Activated T-helper 17 cell treated with anti-CD3 and anti-CD28 coated beads, Interleukin-2, amount 50 U/mL, for 72 hours (primary cell): Measurements from ENCODE around the gene DAD1. TPM values are rescaled to one million over a fixed set of nuclear protein-coding genes. Genes with fewer than 3 reads are reported as not detected.
A peak's percentile ranks its signal among the peaks of the same experiment; 100 is the strongest.
"Not testable (repeated sequence)": the region's sequence is repeated elsewhere in the genome, so short reads cannot be mapped to it uniquely, and the experiment has no call there.

ENCODE experiments used
- ATAC-seq: fragments of 150-1000 bp; cut with Tn5 transposase; replicated peaks from 2 replicates; pipeline ENCODE4 v1.10.0; 2021; ENCODE audit warnings: mild to moderate bottlenecking, moderate library complexity
- H3K27ac Mint-ChIP-seq: one replicate; pipeline ENCODE4 v1.8.0; 2022; ENCODE audit warnings: mixed read lengths
- H3K27me3 Mint-ChIP-seq: one replicate; pipeline ENCODE4 v1.8.0; 2022; ENCODE audit warnings: mixed read lengths
- H3K36me3 Mint-ChIP-seq: one replicate; pipeline ENCODE4 v1.8.0; 2022; ENCODE audit warnings: low read depth, mild to moderate bottlenecking, mixed read lengths
- H3K4me1 Mint-ChIP-seq: one replicate; pipeline ENCODE4 v1.8.0; 2022; ENCODE audit warnings: mixed read lengths
- H3K4me3 Mint-ChIP-seq: one replicate; pipeline ENCODE4 v1.8.0; 2022; ENCODE audit warnings: mild to moderate bottlenecking, mixed read lengths
- H3K9me3 Mint-ChIP-seq: one replicate; pipeline ENCODE4 v1.8.0; 2022; ENCODE audit warnings: mixed read lengths
- total RNA-seq, 2 donors: library from RNA; stranded (reverse); gene quantifications; one replicate each; pipeline ENCODE4 v1.2.3, GENCODE V29; 2022

Gene DAD1
- 100 to 1,000 TPM; 218 to 229 TPM for total RNA-seq

- peak; percentile 87 for ATAC-seq
Observed at GRCh38 chr14:22589096-22589839, at the start of gene DAD1. TSS of gene DAD1 (minus strand) at chr14:22589224. CDS start at chr14:22589157, 67 bp downstream.

DNA sequence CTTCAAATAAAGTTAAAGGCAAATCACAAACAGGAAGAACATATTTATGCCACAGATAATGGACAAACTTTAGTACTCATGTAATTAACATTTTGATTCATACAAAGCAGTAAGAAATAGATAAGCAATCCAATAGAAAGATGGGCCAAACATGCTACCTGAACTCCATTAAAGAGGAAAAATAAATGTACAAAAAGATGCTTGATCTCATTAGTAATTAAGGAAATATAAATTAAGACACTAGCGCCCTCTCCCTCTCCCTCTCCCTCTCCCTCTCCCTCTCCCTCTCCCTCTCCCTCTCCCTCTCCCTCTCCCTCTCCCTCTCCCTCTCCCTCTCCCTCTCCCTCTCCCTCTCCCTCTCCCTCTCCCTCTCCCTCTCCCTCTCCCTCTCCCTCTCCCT is 47.0 kb upstream of the DAD1 start:
- not testable (repeated sequence) for H3K27ac Mint-ChIP-seq, H3K4me1 Mint-ChIP-seq, H3K4me3 Mint-ChIP-seq, H3K9me3 Mint-ChIP-seq, H3K27me3 Mint-ChIP-seq, H3K36me3 Mint-ChIP-seq, ATAC-seq

More at GRCh38 chr14:22589096-22589839, at the start of gene DAD1:
- H3K27ac Mint-ChIP-seq: peak within 1 kb of the TSS; percentile 100
- peaks cover 53% of the 10 kb centered on the region for H3K36me3 Mint-ChIP-seq
- no peaks in the 10 kb centered on the region for H3K27me3 Mint-ChIP-seq
- peaks cover 32% of the 10 kb centered on the region for H3K4me1 Mint-ChIP-seq
- no peaks in the 10 kb centered on the region for H3K9me3 Mint-ChIP-seq
- peak within 1 kb of the TSS; percentile 99 for H3K4me3 Mint-ChIP-seq

GRCh38 chr14:22634233-22634900 is 45.3 kb upstream of the DAD1 start:
- Mint-ChIP-seq H3K4me3 (no peak overlapping the region), H3K36me3 (no peaks in the 10 kb centered on the region), H3K27me3 (peaks cover 14% of the 10 kb centered on the region), H3K27ac (no peak overlapping the region), H3K9me3 (peaks cover 8% of the 10 kb centered on the region), H3K4me1 (no peaks in the 10 kb centered on the region)
- no peak for ATAC-seq

- H3K27ac Mint-ChIP-seq: no peak overlapping the region
- H3K9me3 Mint-ChIP-seq: peaks cover 8% of the 10 kb centered on the region
- H3K27me3 Mint-ChIP-seq: peaks cover 22% of the 10 kb centered on the region
- no peak for ATAC-seq
- no peaks in the 10 kb centered on the region for H3K36me3 Mint-ChIP-seq
- H3K4me1 Mint-ChIP-seq: no peaks in the 10 kb centered on the region
- H3K4me3 Mint-ChIP-seq: no peak overlapping the region
Observed at GRCh38 chr14:22630486-22630885, 41.5 kb upstream of the DAD1 start.

- H3K27ac Mint-ChIP-seq: no peak overlapping the region
- no peak overlapping the region for H3K4me3 Mint-ChIP-seq
- no peaks in the 10 kb centered on the region for H3K36me3 Mint-ChIP-seq
- H3K9me3 Mint-ChIP-seq: peaks cover 8% of the 10 kb centered on the region
- no peaks in the 10 kb centered on the region for H3K4me1 Mint-ChIP-seq
- no peak for ATAC-seq
- H3K27me3 Mint-ChIP-seq: peaks cover 22% of the 10 kb centered on the region
Observed at GRCh38 chr14:22630066-22630465, 41.0 kb upstream of the DAD1 start.

- no peaks in the 10 kb centered on the region for H3K4me1 Mint-ChIP-seq
- no peak for ATAC-seq
- H3K36me3 Mint-ChIP-seq: no peaks in the 10 kb centered on the region
- no peak overlapping the region for H3K4me3 Mint-ChIP-seq
- peaks cover 22% of the 10 kb centered on the region for H3K27me3 Mint-ChIP-seq
- peaks cover 8% of the 10 kb centered on the region for H3K9me3 Mint-ChIP-seq
- peak overlapping the region; percentile 46 for H3K27ac Mint-ChIP-seq
Observed at GRCh38 chr14:22629361-22629760, 40.3 kb upstream of the DAD1 start.

- peaks cover 8% of the 10 kb centered on the region for H3K9me3 Mint-ChIP-seq
- no peak overlapping the region for H3K4me3 Mint-ChIP-seq
- H3K4me1 Mint-ChIP-seq: no peaks in the 10 kb centered on the region
Observed at GRCh38 chr14:22627506-22628263, 38.7 kb upstream of the DAD1 start.

GRCh38 chr14:22626590-22626989 is 37.6 kb upstream of the DAD1 start:
- peaks cover 8% of the 10 kb centered on the region for H3K9me3 Mint-ChIP-seq
- H3K27ac Mint-ChIP-seq: no peak overlapping the region
- H3K4me3 Mint-ChIP-seq: no peak overlapping the region
- no peak for ATAC-seq
- H3K27me3 Mint-ChIP-seq: peaks cover 22% of the 10 kb centered on the region
- no peaks in the 10 kb centered on the region for H3K36me3 Mint-ChIP-seq
- no peaks in the 10 kb centered on the region for H3K4me1 Mint-ChIP-seq

More at GRCh38 chr14:22627506-22628263, 38.7 kb upstream of the DAD1 start:
- Mint-ChIP-seq H3K27ac (no peak overlapping the region), H3K36me3 (no peaks in the 10 kb centered on the region), H3K27me3 (peaks cover 22% of the 10 kb centered on the region)
- ATAC-seq: no peak

GRCh38 chr14:22623047-22623446 is 34.0 kb upstream of the DAD1 start:
- no peak for ATAC-seq
- H3K4me1 Mint-ChIP-seq: no peaks in the 10 kb centered on the region
- no peaks in the 10 kb centered on the region for H3K36me3 Mint-ChIP-seq
- H3K27ac Mint-ChIP-seq: no peak overlapping the region
- no peaks in the 10 kb centered on the region for H3K9me3 Mint-ChIP-seq
- peaks cover 3% of the 10 kb centered on the region for H3K27me3 Mint-ChIP-seq
- H3K4me3 Mint-ChIP-seq: no peak overlapping the region

DNA sequence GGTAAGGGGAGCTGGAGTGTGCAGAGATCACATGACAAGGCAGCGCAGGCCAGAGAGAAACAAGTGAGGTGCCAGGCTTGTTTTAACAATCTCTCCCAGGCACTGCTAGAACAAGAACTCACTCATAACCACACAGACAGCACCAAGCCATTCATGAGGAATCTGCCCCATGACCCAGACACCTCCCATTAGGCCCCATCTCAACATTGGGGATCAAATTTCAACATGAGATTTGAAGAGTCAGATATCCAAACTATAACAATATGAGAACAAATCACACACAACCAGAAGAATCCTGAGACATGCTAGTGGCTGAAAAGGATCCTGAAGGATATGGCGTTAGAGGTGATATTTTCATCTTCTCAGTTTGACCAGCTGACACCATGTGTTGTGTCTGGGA is 33.2 kb upstream of the DAD1 start:
- Mint-ChIP-seq H3K36me3 (no peaks in the 10 kb centered on the region), H3K27me3 (peaks cover 3% of the 10 kb centered on the region), H3K27ac (no peak overlapping the region), H3K9me3 (no peaks in the 10 kb centered on the region), H3K4me3 (no peak overlapping the region), H3K4me1 (no peaks in the 10 kb centered on the region)
- ATAC-seq: no peak

GRCh38 chr14:22615765-22616164 is 26.7 kb upstream of the DAD1 start:
- H3K4me3 Mint-ChIP-seq, H3K9me3 Mint-ChIP-seq, ATAC-seq, H3K36me3 Mint-ChIP-seq, H3K27me3 Mint-ChIP-seq, H3K4me1 Mint-ChIP-seq, H3K27ac Mint-ChIP-seq: not testable (repeated sequence)

GRCh38 chr14:22614240-22614799 is 25.3 kb upstream of the DAD1 start:
- H3K36me3 Mint-ChIP-seq: peaks cover 21% of the 10 kb centered on the region
- ATAC-seq: peak; percentile 28

DNA sequence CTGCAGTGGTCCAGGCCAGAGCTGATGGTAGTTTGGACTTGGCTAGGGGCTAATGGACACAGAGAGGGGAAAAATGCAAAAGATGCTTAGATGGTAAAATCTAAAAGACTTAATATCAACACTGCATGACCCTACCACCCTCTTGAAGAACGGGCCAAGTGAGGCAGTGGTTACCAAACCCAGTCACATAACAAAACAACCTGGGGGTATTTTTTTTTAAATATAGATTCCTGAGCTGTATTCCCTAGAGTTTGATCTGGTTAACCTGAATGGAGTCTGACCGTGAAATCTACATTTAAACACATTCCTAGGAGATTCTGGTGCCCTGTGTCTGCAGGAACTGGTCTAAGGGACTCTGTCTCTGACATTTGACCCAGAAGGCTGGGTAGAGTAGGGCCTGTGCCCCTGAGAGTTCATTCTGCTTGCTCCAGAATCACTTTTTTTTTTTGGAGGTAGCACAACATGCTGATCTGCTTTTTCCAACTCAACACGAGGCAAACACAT is 24.8 kb upstream of the DAD1 start:
- Mint-ChIP-seq H3K4me3 (no peak overlapping the region), H3K4me1 (peaks cover 3% of the 10 kb centered on the region), H3K27me3 (no peaks in the 10 kb centered on the region), H3K36me3 (peaks cover 25% of the 10 kb centered on the region), H3K9me3 (no peaks in the 10 kb centered on the region), H3K27ac (no peak overlapping the region)
- ATAC-seq: no peak

More at GRCh38 chr14:22614240-22614799, 25.3 kb upstream of the DAD1 start:
- H3K4me1 Mint-ChIP-seq: peaks cover 3% of the 10 kb centered on the region
- no peak overlapping the region for H3K27ac Mint-ChIP-seq
- H3K27me3 Mint-ChIP-seq: no peaks in the 10 kb centered on the region
- no peak overlapping the region for H3K4me3 Mint-ChIP-seq
- H3K9me3 Mint-ChIP-seq: no peaks in the 10 kb centered on the region

- H3K9me3 Mint-ChIP-seq: no peaks in the 10 kb centered on the region
- peaks cover 30% of the 10 kb centered on the region for H3K36me3 Mint-ChIP-seq
- H3K4me3 Mint-ChIP-seq: no peak overlapping the region
- no peak overlapping the region for H3K27ac Mint-ChIP-seq
- H3K4me1 Mint-ChIP-seq: peaks cover 3% of the 10 kb centered on the region
- no peaks in the 10 kb centered on the region for H3K27me3 Mint-ChIP-seq
- ATAC-seq: no peak
Observed at GRCh38 chr14:22613106-22613695, 24.2 kb upstream of the DAD1 start.
